ENCODE measurements around the gene C1orf146. TPM values are rescaled to one million over a fixed set of nuclear protein-coding genes. Genes with fewer than 3 reads are reported as not detected.

C1orf146 gene
- total RNA-seq, 4 donors from 2014 or later = not detected

DNA sequence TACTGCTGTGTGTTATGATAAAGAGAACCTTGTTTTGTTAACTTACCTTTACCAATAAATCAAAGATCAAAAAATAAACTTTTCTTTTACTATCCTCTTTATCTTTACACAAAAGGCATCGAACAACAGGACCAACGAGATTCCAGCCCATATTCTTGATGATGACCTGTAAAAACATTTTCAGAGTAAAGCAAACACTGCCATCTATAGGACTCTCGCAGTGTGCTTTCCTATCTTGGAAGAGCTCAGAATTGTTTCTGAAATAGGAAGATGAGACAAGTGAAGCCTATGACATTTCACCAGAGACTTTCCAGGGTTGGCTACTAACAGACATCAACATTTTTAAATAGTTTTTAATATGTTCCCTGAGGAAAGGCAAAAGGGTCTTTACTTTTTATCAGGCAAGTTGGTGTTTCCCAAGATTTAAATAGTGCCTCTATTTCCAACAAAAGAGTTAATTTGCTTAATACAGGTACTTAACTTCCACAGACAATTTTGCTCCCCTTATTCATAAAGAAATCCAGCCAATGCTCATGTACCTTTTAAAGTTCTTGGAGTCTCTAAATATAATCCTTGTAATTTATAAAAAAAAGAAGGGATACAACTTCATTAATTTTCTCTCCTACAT lies 73.8 kb downstream of the C1orf146 start:
- Histone ChIP-seq H3K9me3 (no peaks in the 10 kb centered on the region), H3K36me3 (peaks cover 0 to 30% (median 0%) of the 10 kb centered on the region in 3 donors), H3K4me3 (no peak overlapping the region), H3K4me1 (no peaks in the 10 kb centered on the region), H3K27me3 (no peaks in the 10 kb centered on the region), H3K27ac (no peak overlapping the region)
- 7 to 10% methylated on average over 3 of the region's 3 CpGs for WGBS, 2 donors
- TF ChIP-seq, protein P1, sequence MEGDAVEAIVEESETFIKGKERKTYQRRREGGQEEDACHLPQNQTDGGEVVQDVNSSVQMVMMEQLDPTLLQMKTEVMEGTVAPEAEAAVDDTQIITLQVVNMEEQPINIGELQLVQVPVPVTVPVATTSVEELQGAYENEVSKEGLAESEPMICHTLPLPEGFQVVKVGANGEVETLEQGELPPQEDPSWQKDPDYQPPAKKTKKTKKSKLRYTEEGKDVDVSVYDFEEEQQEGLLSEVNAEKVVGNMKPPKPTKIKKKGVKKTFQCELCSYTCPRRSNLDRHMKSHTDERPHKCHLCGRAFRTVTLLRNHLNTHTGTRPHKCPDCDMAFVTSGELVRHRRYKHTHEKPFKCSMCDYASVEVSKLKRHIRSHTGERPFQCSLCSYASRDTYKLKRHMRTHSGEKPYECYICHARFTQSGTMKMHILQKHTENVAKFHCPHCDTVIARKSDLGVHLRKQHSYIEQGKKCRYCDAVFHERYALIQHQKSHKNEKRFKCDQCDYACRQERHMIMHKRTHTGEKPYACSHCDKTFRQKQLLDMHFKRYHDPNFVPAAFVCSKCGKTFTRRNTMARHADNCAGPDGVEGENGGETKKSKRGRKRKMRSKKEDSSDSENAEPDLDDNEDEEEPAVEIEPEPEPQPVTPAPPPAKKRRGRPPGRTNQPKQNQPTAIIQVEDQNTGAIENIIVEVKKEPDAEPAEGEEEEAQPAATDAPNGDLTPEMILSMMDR (IDR thresholded peaks at IDR 0.05) = peak; percentile 31 to 48 (median 43)
- no peak for TF ChIP-seq POLR2A (IDR thresholded peaks at IDR 0.05)
- peak in 1 of 2 donors; percentile 17 for DNase-seq (ENCODE audit: low spot score in 2 of 2)

Other genes starting within 250 kb of the C1orf146 start
- 1 to 10 TPM in 1 of 4 donors, not detected in 3; 1.1 TPM for gene EPHX4, start 187.9 kb upstream of the C1orf146 start, total RNA-seq
- gene SETSIP, start 142.5 kb upstream of the C1orf146 start, total RNA-seq = not detected
- gene BTBD8, start 137.6 kb upstream of the C1orf146 start, total RNA-seq = 10 to 100 TPM in 2 of 4 donors, 1 to 10 TPM in 2; 7.8 to 19.0 (median 14.4) TPM
- 10 to 100 TPM in 1 of 4 donors, 1 to 10 TPM in 3; 5.2 to 12.0 (median 8.1) TPM for gene GLMN, start 81.1 kb downstream of the C1orf146 start, total RNA-seq
- gene RPAP2, start 81.1 kb downstream of the C1orf146 start, total RNA-seq = 10 to 100 TPM in 2 of 4 donors, 1 to 10 TPM in 2; 3.3 to 12.2 (median 7.7) TPM